Fibroblast of lung (primary cell): ENCODE data around the gene HEXIM1.

ENCODE experiments used
- EZH2 ChIP-seq: IDR thresholded peaks from 2 replicates; pipeline ENCODE4 v1.5.1; 2012; ENCODE audit warnings: low read length, control low read depth, mild to moderate bottlenecking; ENCODE audit errors: missing control alignments
- TF ChIP-seq, protein P1 (sequence below), 2 donors: IDR thresholded peaks in 1 of 2; conservative IDR thresholded peaks in 1 of 2; 1 replicate in 1 of 2; 2 replicates in 1 of 2; pipeline ENCODE4 v1.5.1; 2011 to 2012; ENCODE audit warnings: low read length in 2 of 2, control low read depth in 1 of 2, inconsistent platforms in 1 of 2, low read depth in 1 of 2, mild to moderate bottlenecking in 1 of 2

GRCh38 chr17:45132320-45132571 is 16.0 kb upstream of the HEXIM1 start, which contains the start of gene PLCD3:
- TF ChIP-seq, protein P1, sequence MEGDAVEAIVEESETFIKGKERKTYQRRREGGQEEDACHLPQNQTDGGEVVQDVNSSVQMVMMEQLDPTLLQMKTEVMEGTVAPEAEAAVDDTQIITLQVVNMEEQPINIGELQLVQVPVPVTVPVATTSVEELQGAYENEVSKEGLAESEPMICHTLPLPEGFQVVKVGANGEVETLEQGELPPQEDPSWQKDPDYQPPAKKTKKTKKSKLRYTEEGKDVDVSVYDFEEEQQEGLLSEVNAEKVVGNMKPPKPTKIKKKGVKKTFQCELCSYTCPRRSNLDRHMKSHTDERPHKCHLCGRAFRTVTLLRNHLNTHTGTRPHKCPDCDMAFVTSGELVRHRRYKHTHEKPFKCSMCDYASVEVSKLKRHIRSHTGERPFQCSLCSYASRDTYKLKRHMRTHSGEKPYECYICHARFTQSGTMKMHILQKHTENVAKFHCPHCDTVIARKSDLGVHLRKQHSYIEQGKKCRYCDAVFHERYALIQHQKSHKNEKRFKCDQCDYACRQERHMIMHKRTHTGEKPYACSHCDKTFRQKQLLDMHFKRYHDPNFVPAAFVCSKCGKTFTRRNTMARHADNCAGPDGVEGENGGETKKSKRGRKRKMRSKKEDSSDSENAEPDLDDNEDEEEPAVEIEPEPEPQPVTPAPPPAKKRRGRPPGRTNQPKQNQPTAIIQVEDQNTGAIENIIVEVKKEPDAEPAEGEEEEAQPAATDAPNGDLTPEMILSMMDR (conservative IDR thresholded peaks at IDR 0.05 in 1 of 2, IDR thresholded peaks at IDR 0.05 in 1 of 2; ENCODE audit: low read depth in 1 of 2, low read length in 2 of 2) = no peak
- TF ChIP-seq EZH2 = no peak
